PC-9 (cell line): Measurements from ENCODE around the gene LUM.

Experiments used
- EZH2 ChIP-seq: fragments of 200-600 bp; sonication (generic); IDR thresholded peaks from 2 replicates; pipeline ENCODE4 v1.8.0; 2017; ENCODE audit warnings: antibody characterized with exemption, low read depth
- TF ChIP-seq, protein P1 (sequence below): fragments of 200-600 bp; sonication (generic); conservative IDR thresholded peaks from 2 replicates; pipeline ENCODE4 v1.6.1; 2017; ENCODE audit warnings: mixed run types, antibody characterized with exemption, mild to moderate bottlenecking, moderate library complexity

DNA sequence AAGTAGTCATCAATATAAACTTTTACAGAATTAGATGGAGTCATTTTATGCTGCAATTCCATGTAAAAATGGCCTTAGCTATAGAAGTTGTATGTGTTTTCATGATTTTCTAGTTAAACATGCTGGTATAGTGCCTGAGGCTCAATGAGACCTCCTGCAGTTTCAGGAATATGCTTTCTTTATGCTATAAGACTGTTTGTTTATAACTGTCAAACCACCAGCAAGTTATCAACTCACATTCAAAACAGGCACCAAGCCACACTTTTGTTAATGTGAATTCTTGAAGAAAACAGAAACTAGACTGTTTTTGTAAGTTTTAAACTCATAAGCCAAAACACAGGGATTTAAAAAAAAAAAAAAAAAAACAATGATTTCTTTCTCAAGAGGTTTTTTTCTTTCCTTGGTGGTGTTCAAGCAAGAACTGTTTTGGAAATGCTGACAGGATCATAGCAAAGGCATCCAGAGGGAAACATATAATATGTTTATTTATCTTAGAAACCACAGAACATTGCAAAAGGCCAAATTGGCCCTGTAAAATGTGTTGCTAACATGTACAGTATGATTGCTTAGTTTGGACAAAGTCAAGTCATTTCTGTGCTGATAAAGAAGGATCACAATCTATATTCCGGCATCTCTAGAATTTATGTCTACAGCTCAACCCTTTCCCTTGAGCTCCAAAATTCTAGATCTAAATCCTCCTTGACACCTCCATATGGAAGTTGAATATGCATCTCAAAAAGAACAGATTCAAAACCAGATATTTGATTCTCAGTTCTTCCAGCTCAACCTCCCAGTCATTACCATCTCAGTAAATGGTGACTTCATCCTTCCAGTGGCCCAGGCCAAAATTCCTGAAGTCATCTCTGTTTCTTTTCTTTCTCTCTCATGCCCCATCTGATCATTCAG is 29.0 kb upstream of the LUM start:
- TF ChIP-seq, protein P1, sequence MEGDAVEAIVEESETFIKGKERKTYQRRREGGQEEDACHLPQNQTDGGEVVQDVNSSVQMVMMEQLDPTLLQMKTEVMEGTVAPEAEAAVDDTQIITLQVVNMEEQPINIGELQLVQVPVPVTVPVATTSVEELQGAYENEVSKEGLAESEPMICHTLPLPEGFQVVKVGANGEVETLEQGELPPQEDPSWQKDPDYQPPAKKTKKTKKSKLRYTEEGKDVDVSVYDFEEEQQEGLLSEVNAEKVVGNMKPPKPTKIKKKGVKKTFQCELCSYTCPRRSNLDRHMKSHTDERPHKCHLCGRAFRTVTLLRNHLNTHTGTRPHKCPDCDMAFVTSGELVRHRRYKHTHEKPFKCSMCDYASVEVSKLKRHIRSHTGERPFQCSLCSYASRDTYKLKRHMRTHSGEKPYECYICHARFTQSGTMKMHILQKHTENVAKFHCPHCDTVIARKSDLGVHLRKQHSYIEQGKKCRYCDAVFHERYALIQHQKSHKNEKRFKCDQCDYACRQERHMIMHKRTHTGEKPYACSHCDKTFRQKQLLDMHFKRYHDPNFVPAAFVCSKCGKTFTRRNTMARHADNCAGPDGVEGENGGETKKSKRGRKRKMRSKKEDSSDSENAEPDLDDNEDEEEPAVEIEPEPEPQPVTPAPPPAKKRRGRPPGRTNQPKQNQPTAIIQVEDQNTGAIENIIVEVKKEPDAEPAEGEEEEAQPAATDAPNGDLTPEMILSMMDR = no peak
- no peak for TF ChIP-seq EZH2
